Measurements from ENCODE around the gene MECR. TPM values are rescaled to one million over a fixed set of nuclear protein-coding genes. Genes with fewer than 3 reads are reported as not detected.

Gene MECR
- polyA plus RNA-seq, 1 of the 3 experiments (the other 2 are of a cell fraction): 38.3 TPM

DNA sequence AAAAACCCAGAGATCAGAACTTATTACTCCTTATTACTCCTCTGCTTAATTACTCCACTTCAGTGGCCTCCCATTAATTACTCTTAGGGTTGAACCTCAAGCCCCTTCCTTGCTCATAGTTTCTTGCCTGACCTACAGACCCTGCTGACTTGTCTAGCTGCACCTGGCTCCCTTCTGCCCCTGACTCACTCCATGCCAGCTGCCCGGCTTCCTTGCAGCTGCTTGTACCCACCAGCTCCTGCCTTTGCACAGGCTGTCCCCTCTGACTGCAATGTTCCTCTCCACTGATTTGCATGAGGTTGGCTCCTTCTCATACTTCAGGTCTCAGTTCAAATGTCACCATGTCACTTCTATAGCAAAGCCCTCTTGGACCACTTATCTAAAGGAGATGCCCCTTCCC lies 3.7 kb upstream of the MECR start:
- Histone ChIP-seq H3K9me3 (no peaks in the 10 kb centered on the region), H3K4me3 (ENCODE audit: low read depth in 2 of 2, low read length in 1 of 2) (no peak overlapping the region), H3K9me2 (no peaks in the 10 kb centered on the region), H3K36me3 (replicated peaks in 1 of 2; ENCODE audit: control insufficient read depth in 1 of 2, insufficient read depth in 2 of 2, low read length in 1 of 2) (no peaks in the 10 kb centered on the region), H3F3A (replicated peaks; ENCODE audit: insufficient read depth) (no peaks in the 10 kb centered on the region), H3K4me2 (no peak overlapping the region), H3K27ac (ENCODE audit: low read depth in 2 of 2, low read length in 1 of 2) (no peak overlapping the region), H4K20me1 (ENCODE audit: insufficient read depth) (no peaks in the 10 kb centered on the region), H3K27me3 (ENCODE audit: insufficient read depth) (peaks cover 6% of the 10 kb centered on the region), H2AFZ (ENCODE audit: low read depth) (no peak overlapping the region), H3K9ac (no peak overlapping the region), H3K79me2 (ENCODE audit: insufficient read depth) (peaks cover 12% of the 10 kb centered on the region), H3K4me1 (ENCODE audit: control insufficient read depth in 1 of 2, insufficient read depth in 2 of 2, low read depth in 1 of 2, low read length in 1 of 2) (peaks cover 15 to 30% of the 10 kb centered on the region in 2 experiments)
- no peak for DNase-seq
- TF ChIP-seq JUND (IDR thresholded peaks at IDR 0.05) (no peak), TEAD4 (IDR thresholded peaks at IDR 0.05; ENCODE audit: borderline replicate concordance, insufficient read depth) (no peak), MXI1 (IDR thresholded peaks at IDR 0.05; ENCODE audit: low read depth, low read length) (no peak), RXRA (IDR thresholded peaks at IDR 0.05; ENCODE audit: borderline replicate concordance, low read depth) (no peak), FOXJ3 (CRISPR knock-in tag; IDR thresholded peaks at IDR 0.05) (no peak), SMC3 (IDR thresholded peaks at IDR 0.05; ENCODE audit: low read depth, low read length) (no peak), FOSL2 (IDR thresholded peaks at IDR 0.05; ENCODE audit: borderline replicate concordance, low read depth) (no peak), YY1 (IDR thresholded peaks at IDR 0.05; ENCODE audit: low read depth) (no peak), EP300 (IDR thresholded peaks at IDR 0.05; ENCODE audit: borderline replicate concordance in 1 of 2, low read depth in 1 of 2, low read length in 1 of 2) (no peak), MEF2A (IDR thresholded peaks at IDR 0.05; ENCODE audit: borderline replicate concordance, low read depth) (no peak), NFIC (IDR thresholded peaks at IDR 0.05; ENCODE audit: borderline replicate concordance) (no peak), FOXM1 (IDR thresholded peaks at IDR 0.05; ENCODE audit: low read depth) (no peak), TAF1 (IDR thresholded peaks at IDR 0.05; ENCODE audit: borderline replicate concordance, low read depth, low read length) (no peak), CHD2 (IDR thresholded peaks at IDR 0.05; ENCODE audit: low read length, partially characterized antibody) (no peak)
- TF ChIP-seq, protein P1, sequence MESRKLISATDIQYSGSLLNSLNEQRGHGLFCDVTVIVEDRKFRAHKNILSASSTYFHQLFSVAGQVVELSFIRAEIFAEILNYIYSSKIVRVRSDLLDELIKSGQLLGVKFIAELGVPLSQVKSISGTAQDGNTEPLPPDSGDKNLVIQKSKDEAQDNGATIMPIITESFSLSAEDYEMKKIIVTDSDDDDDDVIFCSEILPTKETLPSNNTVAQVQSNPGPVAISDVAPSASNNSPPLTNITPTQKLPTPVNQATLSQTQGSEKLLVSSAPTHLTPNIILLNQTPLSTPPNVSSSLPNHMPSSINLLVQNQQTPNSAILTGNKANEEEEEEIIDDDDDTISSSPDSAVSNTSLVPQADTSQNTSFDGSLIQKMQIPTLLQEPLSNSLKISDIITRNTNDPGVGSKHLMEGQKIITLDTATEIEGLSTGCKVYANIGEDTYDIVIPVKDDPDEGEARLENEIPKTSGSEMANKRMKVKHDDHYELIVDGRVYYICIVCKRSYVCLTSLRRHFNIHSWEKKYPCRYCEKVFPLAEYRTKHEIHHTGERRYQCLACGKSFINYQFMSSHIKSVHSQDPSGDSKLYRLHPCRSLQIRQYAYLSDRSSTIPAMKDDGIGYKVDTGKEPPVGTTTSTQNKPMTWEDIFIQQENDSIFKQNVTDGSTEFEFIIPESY (IDR thresholded peaks at IDR 0.05; ENCODE audit: borderline replicate concordance, low read depth): no peak
- TF ChIP-seq, protein P2, sequence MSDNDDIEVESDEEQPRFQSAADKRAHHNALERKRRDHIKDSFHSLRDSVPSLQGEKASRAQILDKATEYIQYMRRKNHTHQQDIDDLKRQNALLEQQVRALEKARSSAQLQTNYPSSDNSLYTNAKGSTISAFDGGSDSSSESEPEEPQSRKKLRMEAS (IDR thresholded peaks at IDR 0.05; ENCODE audit: low read depth): no peak
- TF ChIP-seq, protein P3, sequence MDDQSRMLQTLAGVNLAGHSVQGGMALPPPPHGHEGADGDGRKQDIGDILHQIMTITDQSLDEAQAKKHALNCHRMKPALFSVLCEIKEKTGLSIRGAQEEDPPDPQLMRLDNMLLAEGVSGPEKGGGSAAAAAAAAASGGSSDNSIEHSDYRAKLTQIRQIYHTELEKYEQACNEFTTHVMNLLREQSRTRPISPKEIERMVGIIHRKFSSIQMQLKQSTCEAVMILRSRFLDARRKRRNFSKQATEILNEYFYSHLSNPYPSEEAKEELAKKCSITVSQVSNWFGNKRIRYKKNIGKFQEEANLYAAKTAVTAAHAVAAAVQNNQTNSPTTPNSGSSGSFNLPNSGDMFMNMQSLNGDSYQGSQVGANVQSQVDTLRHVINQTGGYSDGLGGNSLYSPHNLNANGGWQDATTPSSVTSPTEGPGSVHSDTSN (IDR thresholded peaks at IDR 0.05): no peak
- TF ChIP-seq, protein P4, sequence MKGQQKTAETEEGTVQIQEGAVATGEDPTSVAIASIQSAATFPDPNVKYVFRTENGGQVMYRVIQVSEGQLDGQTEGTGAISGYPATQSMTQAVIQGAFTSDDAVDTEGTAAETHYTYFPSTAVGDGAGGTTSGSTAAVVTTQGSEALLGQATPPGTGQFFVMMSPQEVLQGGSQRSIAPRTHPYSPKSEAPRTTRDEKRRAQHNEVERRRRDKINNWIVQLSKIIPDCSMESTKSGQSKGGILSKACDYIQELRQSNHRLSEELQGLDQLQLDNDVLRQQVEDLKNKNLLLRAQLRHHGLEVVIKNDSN (IDR thresholded peaks at IDR 0.05; ENCODE audit: borderline replicate concordance, low read depth): no peak
- POLR2A ChIA-PET: no interaction called here
- WGBS (ENCODE audit: low lambda C conversion rate): 60% methylated on average over 1 of the region's 1 CpG
- CTCF ChIA-PET: interaction anchor here (0.8 to 3.5 kb wide), 8 partner anchors 32 to 1473 kb away, joined by 3 to 20 read pairs (median 3); no protein-coding TSS in a partner anchor
